Neuronal stem cell (in vitro differentiated cells): ENCODE measurements around the gene ZNF24.

Experiments used
- DNase-seq: peaks from one replicate; pipeline ENCODE4 v3.0.0-alpha.2; 2013; ENCODE audit warnings: low spot score
- H2AFZ ChIP-seq: one replicate; pipeline ENCODE4 v1.6.1; 2013; ENCODE audit warnings: mild to moderate bottlenecking, low read length, inconsistent platforms
- H2AK5ac ChIP-seq: 2 replicates; pipeline ENCODE4 v1.6.1; 2013; ENCODE audit warnings: low read depth, mild to moderate bottlenecking, inconsistent platforms, low read length, moderate library complexity, mixed read lengths
- H2BK120ac ChIP-seq: 2 replicates; pipeline ENCODE4 v1.6.1; 2013; ENCODE audit warnings: low read depth, mild to moderate bottlenecking, inconsistent platforms, low read length, moderate library complexity, mixed read lengths
- H2BK12ac ChIP-seq: one replicate; pipeline ENCODE4 v1.6.1; 2013; ENCODE audit warnings: low read length, inconsistent platforms
- H2BK15ac ChIP-seq: 2 replicates; pipeline ENCODE4 v1.6.1; 2013; ENCODE audit warnings: mild to moderate bottlenecking, low read length, inconsistent platforms, mixed read lengths
- H2BK5ac ChIP-seq: one replicate; pipeline ENCODE4 v1.6.1; 2013; ENCODE audit warnings: inconsistent platforms, mild to moderate bottlenecking, low read length, moderate library complexity
- H3K14ac ChIP-seq: one replicate; pipeline ENCODE4 v1.6.1; 2013; ENCODE audit warnings: low read length, inconsistent platforms
- H3K18ac ChIP-seq: 2 replicates; pipeline ENCODE4 v1.6.1; 2013; ENCODE audit warnings: low read length, inconsistent platforms
- H3K23ac ChIP-seq: 2 replicates; pipeline ENCODE4 v1.6.1; 2013; ENCODE audit warnings: low read depth, mild to moderate bottlenecking, mixed read lengths, low read length, inconsistent platforms; ENCODE audit not compliant: poor library complexity
- H3K27ac ChIP-seq: replicated peaks from 3 replicates; pipeline ENCODE4 v1.5.1; 2013; ENCODE audit warnings: low read length, inconsistent platforms
- H3K27me3 ChIP-seq, 3 experiments: 2 replicates each; pipeline ENCODE4 v1.6.1; 2013; ENCODE audit warnings: low read length in 3 of 3, mild to moderate bottlenecking in 2 of 3, inconsistent platforms in 1 of 3, low read depth in 1 of 3, mixed read lengths in 1 of 3, moderate library complexity in 1 of 3; ENCODE audit not compliant: control insufficient read depth in 3 of 3, insufficient read depth in 3 of 3
- H3K36me3 ChIP-seq, 2 donors: replicated peaks in 1 of 2; 2 replicates each; pipeline ENCODE4 v1.6.1; 2013; ENCODE audit warnings: low read length in 2 of 2; ENCODE audit not compliant: control insufficient read depth in 2 of 2, insufficient read depth in 2 of 2
- H3K4ac ChIP-seq: 2 replicates; pipeline ENCODE4 v1.6.1; 2013; ENCODE audit warnings: inconsistent platforms, mild to moderate bottlenecking, low read length, moderate library complexity
- H3K4me1 ChIP-seq, 2 donors: 1 replicate in 1 of 2; 2 replicates in 1 of 2; pipeline ENCODE4 v1.6.1; 2013; ENCODE audit warnings: low read length in 2 of 2, low read depth in 1 of 2; ENCODE audit not compliant: control insufficient read depth in 2 of 2, insufficient read depth in 1 of 2
- H3K4me2 ChIP-seq: one replicate; pipeline ENCODE4 v1.6.1; 2013; ENCODE audit warnings: mild to moderate bottlenecking, low read length, inconsistent platforms; ENCODE audit not compliant: insufficient read depth, poor library complexity, severe bottlenecking
- H3K4me3 ChIP-seq, 2 donors: 2 replicates each; pipeline ENCODE4 v1.5.1; 2013; ENCODE audit warnings: low read length in 2 of 2, mild to moderate bottlenecking in 2 of 2, inconsistent platforms in 1 of 2, moderate library complexity in 1 of 2
- H3K79me1 ChIP-seq: one replicate; pipeline ENCODE4 v1.6.1; 2013; ENCODE audit warnings: low read depth, mild to moderate bottlenecking, inconsistent platforms, low read length, moderate library complexity
- H3K9ac ChIP-seq: one replicate; pipeline ENCODE4 v1.6.1; 2013; ENCODE audit warnings: mild to moderate bottlenecking, low read depth, low read length, inconsistent platforms; ENCODE audit not compliant: poor library complexity
- H3K9me3 ChIP-seq, 2 donors: replicated peaks in 1 of 2; 2 replicates each; pipeline versions ENCODE3 to v1.6.1; 2013; ENCODE audit warnings: low read length in 2 of 2, mild to moderate bottlenecking in 2 of 2, inconsistent platforms in 1 of 2, low read depth in 1 of 2, mixed read lengths in 1 of 2, moderate library complexity in 1 of 2; ENCODE audit not compliant: control insufficient read depth in 2 of 2, insufficient read depth in 1 of 2
- H4K8ac ChIP-seq: one replicate; pipeline ENCODE4 v1.6.1; 2013; ENCODE audit warnings: low read depth, mild to moderate bottlenecking, inconsistent platforms, low read length, moderate library complexity
- H4K91ac ChIP-seq: one replicate; pipeline ENCODE4 v1.6.1; 2013; ENCODE audit warnings: low read length, low read depth, mild to moderate bottlenecking, inconsistent platforms; ENCODE audit not compliant: poor library complexity
- WGBS, 2 donors: extraction: QIAGEN DNeasy Blood & Tissue Kit; methylation state at CpG; one replicate each; pipeline ENCODE4 v1.1.7; 2013; ENCODE audit warnings: missing lambda C conversion rate in 2 of 2, mixed read lengths in 1 of 2; ENCODE audit not compliant: insufficient read length in 2 of 2, insufficient replicate concordance in 1 of 2; ENCODE audit errors: extremely low coverage in 2 of 2; 5-methylcytosine and 5-hydroxymethylcytosine counted together

The ZNF24 gene

GRCh38 chr18:35389095-35389618 is 44.9 kb upstream of the ZNF24 start:
- Histone ChIP-seq H3K4me1 (peaks cover 0 to 2% of the 10 kb centered on the region in 2 donors), H3K27ac (no peak overlapping the region), H3K79me1 (no peaks in the 10 kb centered on the region), H3K4me2 (no peak overlapping the region), H3K18ac (no peak overlapping the region), H4K91ac (no peak overlapping the region), H3K14ac (no peak overlapping the region), H2BK15ac (no peak overlapping the region), H3K36me3 (no peaks in the 10 kb centered on the region), H3K9me3 (no peaks in the 10 kb centered on the region), H4K8ac (no peak overlapping the region), H2BK12ac (no peak overlapping the region), H2AFZ (no peak overlapping the region), H2AK5ac (no peak overlapping the region), H2BK120ac (no peak overlapping the region), H3K4ac (no peak overlapping the region), H2BK5ac (no peak overlapping the region), H3K4me3 (no peak overlapping the region), H3K9ac (no peak overlapping the region), H3K23ac (no peak overlapping the region), H3K27me3 (peaks cover 0 to 5% (median 0%) of the 10 kb centered on the region in 3 experiments)
- no CpG with 5 or more reads among the region's 5 CpGs for WGBS, 2 donors
- DNase-seq: no peak

GRCh38 chr18:35387152-35387571 is 42.9 kb upstream of the ZNF24 start:
- Histone ChIP-seq H3K9ac (no peak overlapping the region), H4K91ac (no peak overlapping the region), H3K9me3 (peaks cover 1 to 2% of the 10 kb centered on the region in 2 donors), H2BK12ac (no peak overlapping the region), H3K18ac (no peak overlapping the region), H3K4me3 (no peak overlapping the region), H2AK5ac (no peak overlapping the region), H2BK120ac (no peak overlapping the region), H3K27me3 (peaks cover 0 to 5% (median 0%) of the 10 kb centered on the region in 3 experiments), H3K4me1 (peaks cover 0 to 2% of the 10 kb centered on the region in 2 donors), H3K36me3 (no peaks in the 10 kb centered on the region), H3K14ac (no peak overlapping the region), H3K23ac (no peak overlapping the region), H2BK15ac (no peak overlapping the region), H4K8ac (no peak overlapping the region), H3K4ac (no peak overlapping the region), H3K79me1 (no peaks in the 10 kb centered on the region), H2AFZ (peak overlapping the region; percentile 58), H3K4me2 (no peak overlapping the region), H3K27ac (no peak overlapping the region), H2BK5ac (no peak overlapping the region)
- no peak for DNase-seq
- WGBS, 2 donors: no CpG with 5 or more reads among the region's 3 CpGs

- no peak overlapping the region for H3K4me2 ChIP-seq
- DNase-seq: peak; percentile 72
- H3K36me3 ChIP-seq: no peaks in the 10 kb centered on the region
- peaks cover 0 to 5% (median 0%) of the 10 kb centered on the region in 3 experiments for H3K27me3 ChIP-seq
- H3K4me1 ChIP-seq: peaks cover 0 to 2% of the 10 kb centered on the region in 2 donors
- H2BK15ac ChIP-seq: no peak overlapping the region
- no peak overlapping the region for H2BK5ac ChIP-seq
- H3K18ac ChIP-seq: no peak overlapping the region
- H3K9me3 ChIP-seq: peaks cover 2 to 3% of the 10 kb centered on the region in 2 donors
- H2BK120ac ChIP-seq: no peak overlapping the region
- no peaks in the 10 kb centered on the region for H3K79me1 ChIP-seq
- H3K4ac ChIP-seq: no peak overlapping the region
- no CpG with 5 or more reads among the region's 7 CpGs for WGBS, 2 donors
- no peak overlapping the region for H3K14ac ChIP-seq
- no peak overlapping the region for H4K91ac ChIP-seq
- H3K27ac ChIP-seq: no peak overlapping the region
- H3K4me3 ChIP-seq: no peak overlapping the region
- H4K8ac ChIP-seq: no peak overlapping the region
- H3K9ac ChIP-seq: no peak overlapping the region
- peak overlapping the region; percentile 58 for H2AFZ ChIP-seq
- no peak overlapping the region for H2BK12ac ChIP-seq
- no peak overlapping the region for H3K23ac ChIP-seq
- no peak overlapping the region for H2AK5ac ChIP-seq
Measured at GRCh38 chr18:35386600-35387100, 42.4 kb upstream of the ZNF24 start.

GRCh38 chr18:35383136-35383535 is 38.9 kb upstream of the ZNF24 start:
- Histone ChIP-seq H3K4ac (no peak overlapping the region), H3K27ac (no peak overlapping the region), H3K4me2 (no peak overlapping the region), H3K4me1 (peaks cover 0 to 2% of the 10 kb centered on the region in 2 donors), H2AFZ (no peak overlapping the region), H2BK12ac (no peak overlapping the region), H3K9ac (no peak overlapping the region), H3K14ac (no peak overlapping the region), H3K36me3 (no peaks in the 10 kb centered on the region), H3K79me1 (no peaks in the 10 kb centered on the region), H3K27me3 (peaks cover 0 to 25% (median 2%) of the 10 kb centered on the region in 3 experiments), H4K8ac (no peak overlapping the region), H2AK5ac (no peak overlapping the region), H3K18ac (no peak overlapping the region), H2BK120ac (no peak overlapping the region), H3K9me3 (peaks cover 2 to 3% of the 10 kb centered on the region in 2 donors), H3K23ac (no peak overlapping the region), H2BK15ac (no peak overlapping the region), H4K91ac (no peak overlapping the region), H3K4me3 (no peak overlapping the region), H2BK5ac (no peak overlapping the region)
- no peak for DNase-seq
- WGBS, 2 donors: no CpG with 5 or more reads among the region's 2 CpGs
